Measurements from ENCODE around the gene MYCBPAP.

MYCBPAP gene

DNA sequence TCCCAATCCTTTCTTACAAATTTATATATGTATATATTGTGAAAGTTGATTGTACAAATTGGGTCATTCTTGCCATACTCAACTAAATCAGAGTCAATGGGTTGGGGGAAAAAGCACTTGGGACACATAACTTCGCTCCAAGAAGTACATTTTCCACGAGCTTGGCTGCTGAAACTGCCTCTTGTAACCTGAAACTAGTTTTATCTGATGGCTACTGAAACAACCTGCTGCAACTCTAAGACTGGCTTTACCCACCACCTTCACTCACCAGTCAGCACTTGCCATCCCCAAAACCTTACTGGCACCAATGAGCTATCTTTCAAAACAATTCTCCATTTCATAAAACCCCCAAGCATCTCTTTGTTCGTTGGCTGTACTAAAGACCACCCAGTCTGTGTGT lies 14.5 kb upstream of the MYCBPAP start:
- no peaks in the 10 kb centered on the region for H3K9me3 ChIP-seq (ENCODE audit: low read length)
- no peak for TF ChIP-seq EZH2 (IDR thresholded peaks at IDR 0.05; ENCODE audit: borderline replicate concordance, low read length)
- TF ChIP-seq, protein P1, sequence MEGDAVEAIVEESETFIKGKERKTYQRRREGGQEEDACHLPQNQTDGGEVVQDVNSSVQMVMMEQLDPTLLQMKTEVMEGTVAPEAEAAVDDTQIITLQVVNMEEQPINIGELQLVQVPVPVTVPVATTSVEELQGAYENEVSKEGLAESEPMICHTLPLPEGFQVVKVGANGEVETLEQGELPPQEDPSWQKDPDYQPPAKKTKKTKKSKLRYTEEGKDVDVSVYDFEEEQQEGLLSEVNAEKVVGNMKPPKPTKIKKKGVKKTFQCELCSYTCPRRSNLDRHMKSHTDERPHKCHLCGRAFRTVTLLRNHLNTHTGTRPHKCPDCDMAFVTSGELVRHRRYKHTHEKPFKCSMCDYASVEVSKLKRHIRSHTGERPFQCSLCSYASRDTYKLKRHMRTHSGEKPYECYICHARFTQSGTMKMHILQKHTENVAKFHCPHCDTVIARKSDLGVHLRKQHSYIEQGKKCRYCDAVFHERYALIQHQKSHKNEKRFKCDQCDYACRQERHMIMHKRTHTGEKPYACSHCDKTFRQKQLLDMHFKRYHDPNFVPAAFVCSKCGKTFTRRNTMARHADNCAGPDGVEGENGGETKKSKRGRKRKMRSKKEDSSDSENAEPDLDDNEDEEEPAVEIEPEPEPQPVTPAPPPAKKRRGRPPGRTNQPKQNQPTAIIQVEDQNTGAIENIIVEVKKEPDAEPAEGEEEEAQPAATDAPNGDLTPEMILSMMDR (IDR thresholded peaks at IDR 0.05; ENCODE audit: low read length): no peak
- no peaks in the 10 kb centered on the region for H3K79me2 ChIP-seq (ENCODE audit: insufficient read depth, low read length)
- no peaks in the 10 kb centered on the region for H4K20me1 ChIP-seq (ENCODE audit: insufficient read depth, low read length)
- no peak overlapping the region for H3K27ac ChIP-seq (ENCODE audit: low read depth, low read length, poor library complexity, severe bottlenecking)
- H3F3A ChIP-seq (ENCODE audit: insufficient read depth, low read length): no peaks in the 10 kb centered on the region
- H3K4me2 ChIP-seq (ENCODE audit: low read length): no peak overlapping the region
- H3K9me2 ChIP-seq (ENCODE audit: low read depth, low read length): no peaks in the 10 kb centered on the region
- H3K4me1 ChIP-seq (ENCODE audit: insufficient read depth, low read length, severe bottlenecking): no peaks in the 10 kb centered on the region
- H3K4me3 ChIP-seq (ENCODE audit: low read depth, low read length, poor library complexity, severe bottlenecking): no peak overlapping the region
- no peaks in the 10 kb centered on the region for H3K27me3 ChIP-seq (ENCODE audit: insufficient read depth, low read length)
- H3K36me3 ChIP-seq (ENCODE audit: insufficient read depth, low read length): no peaks in the 10 kb centered on the region
- no peak overlapping the region for H2AFZ ChIP-seq (ENCODE audit: low read length)
- H3K9ac ChIP-seq (ENCODE audit: low read length): no peak overlapping the region

DNA sequence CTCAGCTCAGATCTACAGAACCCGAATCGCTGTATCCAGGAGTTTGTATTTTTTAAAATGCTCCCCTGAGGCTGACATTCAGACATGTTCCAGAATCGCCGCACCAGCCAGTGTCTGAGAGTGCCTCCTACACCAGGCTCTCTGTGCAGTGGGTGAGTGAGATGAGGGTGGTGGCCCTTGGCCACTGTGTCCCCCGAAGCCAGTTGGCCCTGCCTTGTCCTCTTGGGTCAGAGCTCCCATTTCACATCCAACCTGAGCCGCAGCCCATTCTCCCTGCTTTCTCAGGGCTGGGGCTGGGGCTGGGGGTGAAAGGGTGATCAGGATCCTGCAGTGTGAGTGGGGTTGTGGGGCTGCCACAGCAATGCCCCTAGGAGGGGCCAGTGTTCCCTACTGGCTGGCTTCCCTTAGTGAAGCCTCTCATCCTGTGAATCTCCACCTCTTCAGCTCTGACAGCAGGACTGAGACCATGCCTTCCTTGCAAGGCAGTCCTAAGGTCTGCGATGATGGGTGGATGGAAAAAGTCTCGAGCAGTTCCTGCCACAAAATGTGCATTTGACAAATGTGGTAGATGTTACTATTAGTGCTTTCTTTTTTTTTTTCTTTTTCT lies 12.9 kb upstream of the MYCBPAP start:
- Histone ChIP-seq H3K4me1 (ENCODE audit: insufficient read depth, low read length, severe bottlenecking) (no peaks in the 10 kb centered on the region), H3K9ac (ENCODE audit: low read length) (no peak overlapping the region), H3K27ac (ENCODE audit: low read depth, low read length, poor library complexity, severe bottlenecking) (no peak overlapping the region), H3K79me2 (ENCODE audit: insufficient read depth, low read length) (no peaks in the 10 kb centered on the region), H3K9me3 (ENCODE audit: low read length) (no peaks in the 10 kb centered on the region), H3K27me3 (ENCODE audit: insufficient read depth, low read length) (no peaks in the 10 kb centered on the region), H2AFZ (ENCODE audit: low read length) (no peak overlapping the region), H3K4me2 (ENCODE audit: low read length) (no peak overlapping the region), H3F3A (ENCODE audit: insufficient read depth, low read length) (no peaks in the 10 kb centered on the region), H3K4me3 (ENCODE audit: low read depth, low read length, poor library complexity, severe bottlenecking) (no peak overlapping the region), H4K20me1 (ENCODE audit: insufficient read depth, low read length) (no peaks in the 10 kb centered on the region), H3K36me3 (ENCODE audit: insufficient read depth, low read length) (no peaks in the 10 kb centered on the region), H3K9me2 (ENCODE audit: low read depth, low read length) (no peaks in the 10 kb centered on the region)
- TF ChIP-seq, protein P1 (IDR thresholded peaks at IDR 0.05; ENCODE audit: low read length): no peak
- no peak for TF ChIP-seq EZH2 (IDR thresholded peaks at IDR 0.05; ENCODE audit: borderline replicate concordance, low read length)

DNA sequence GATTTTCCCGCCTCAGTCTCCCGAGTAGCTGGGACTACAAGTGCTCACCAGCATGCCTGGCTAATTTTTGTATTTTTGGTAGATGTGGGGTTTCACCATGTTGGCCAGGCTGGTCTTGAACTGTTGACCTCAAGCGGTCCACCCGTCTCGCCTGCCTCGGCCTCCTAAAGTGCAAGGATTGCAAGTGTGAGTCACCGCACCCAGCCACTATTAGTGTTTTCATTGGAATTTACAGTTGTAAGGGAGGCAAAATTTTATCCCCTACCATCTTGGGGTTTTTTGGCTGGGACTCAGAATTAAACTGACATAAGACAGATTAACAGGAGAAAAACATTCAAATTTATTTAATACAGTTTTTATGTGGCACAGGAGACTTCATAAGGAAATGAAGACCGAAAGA lies 12.3 kb upstream of the MYCBPAP start:
- H3K4me2 ChIP-seq (ENCODE audit: low read length): no peak overlapping the region
- H3K4me1 ChIP-seq (ENCODE audit: insufficient read depth, low read length, severe bottlenecking): no peaks in the 10 kb centered on the region
- H3K27me3 ChIP-seq (ENCODE audit: insufficient read depth, low read length): no peaks in the 10 kb centered on the region
- no peaks in the 10 kb centered on the region for H3F3A ChIP-seq (ENCODE audit: insufficient read depth, low read length)
- H3K27ac ChIP-seq (ENCODE audit: low read depth, low read length, poor library complexity, severe bottlenecking): no peak overlapping the region
- H4K20me1 ChIP-seq (ENCODE audit: insufficient read depth, low read length): no peaks in the 10 kb centered on the region
- H3K9me2 ChIP-seq (ENCODE audit: low read depth, low read length): no peaks in the 10 kb centered on the region
- H3K9me3 ChIP-seq (ENCODE audit: low read length): no peaks in the 10 kb centered on the region
- H2AFZ ChIP-seq (ENCODE audit: low read length): no peak overlapping the region
- H3K36me3 ChIP-seq (ENCODE audit: insufficient read depth, low read length): no peaks in the 10 kb centered on the region
- H3K4me3 ChIP-seq (ENCODE audit: low read depth, low read length, poor library complexity, severe bottlenecking): no peak overlapping the region
- H3K9ac ChIP-seq (ENCODE audit: low read length): no peak overlapping the region
- no peak for TF ChIP-seq EZH2 (IDR thresholded peaks at IDR 0.05; ENCODE audit: borderline replicate concordance, low read length)
- H3K79me2 ChIP-seq (ENCODE audit: insufficient read depth, low read length): no peaks in the 10 kb centered on the region
